RPMI7951 (cell line): ENCODE data around the gene CLCNKA. TPM values are rescaled to one million over a fixed set of nuclear protein-coding genes. Genes with fewer than 3 reads are reported as not detected.
A peak's percentile ranks its signal among the peaks of the same experiment; 100 is the strongest.

Experiments
- DNase-seq: peaks from one replicate; pipeline ENCODE4 v3.0.0-alpha.2; 2012; ENCODE audit warnings: low read depth
- total RNA-seq: library from RNA; depleted of rRNA; stranded (reverse); fragments of >200 nt; shearing (Covaris generic); gene quantifications from 2 replicates; pipeline ENCODE4 v1.2.3, GENCODE V29; 2014

CLCNKA gene
- total RNA-seq, 1 experiment from 2014 or later, result 0.12 TPM

DNA sequence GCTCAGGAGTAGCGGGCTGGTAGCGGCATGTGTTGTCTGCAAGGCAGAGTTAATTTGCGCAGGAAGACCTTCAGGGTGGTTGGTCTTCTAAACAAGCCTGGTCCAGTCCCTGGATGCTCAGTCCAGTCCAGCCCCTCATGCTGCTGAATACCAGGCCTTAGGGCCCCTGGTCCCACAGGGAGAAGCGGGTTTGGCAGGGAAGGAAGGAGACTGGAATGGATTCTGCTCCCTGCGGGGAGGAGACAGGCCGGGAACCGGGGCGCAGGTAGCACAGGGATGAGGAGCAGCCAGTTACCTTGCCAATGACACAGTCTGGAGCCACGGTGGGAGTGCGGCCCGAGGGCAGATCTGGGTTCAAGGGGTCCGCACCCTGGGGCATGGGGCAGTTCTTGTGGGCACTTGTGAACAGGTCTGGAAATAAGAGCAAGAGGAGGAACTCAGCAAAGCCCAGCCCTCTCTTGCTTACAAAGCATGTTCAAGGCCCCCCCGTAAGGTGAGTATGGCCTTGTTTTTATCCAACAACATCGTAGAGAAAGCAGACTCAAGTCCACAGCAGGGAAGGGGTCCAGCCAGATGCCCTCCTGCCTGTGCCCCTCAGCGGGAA is 41.5 kb downstream of the CLCNKA start:
- DNase-seq, result no peak

DNA sequence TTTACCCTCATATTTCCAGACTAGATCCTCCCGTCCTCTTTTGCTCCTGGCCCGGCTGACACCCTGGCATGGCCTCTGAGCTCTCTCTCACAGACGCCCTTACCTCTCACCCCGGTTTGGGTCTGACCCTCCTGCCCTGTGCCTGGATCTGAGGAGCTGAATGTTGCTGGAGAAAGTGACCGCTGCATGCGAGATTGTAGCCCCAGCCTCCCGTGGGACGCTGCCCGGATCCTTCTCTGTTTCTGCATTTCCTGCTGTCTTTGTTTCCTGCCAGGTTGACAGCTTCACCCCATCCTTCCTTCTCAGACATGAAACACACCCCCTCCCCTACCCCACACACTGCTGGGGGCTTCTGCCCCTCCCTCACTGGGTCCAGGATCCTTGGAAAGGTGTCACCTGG is 42.1 kb downstream of the CLCNKA start:
- DNase-seq, result no peak

DNA sequence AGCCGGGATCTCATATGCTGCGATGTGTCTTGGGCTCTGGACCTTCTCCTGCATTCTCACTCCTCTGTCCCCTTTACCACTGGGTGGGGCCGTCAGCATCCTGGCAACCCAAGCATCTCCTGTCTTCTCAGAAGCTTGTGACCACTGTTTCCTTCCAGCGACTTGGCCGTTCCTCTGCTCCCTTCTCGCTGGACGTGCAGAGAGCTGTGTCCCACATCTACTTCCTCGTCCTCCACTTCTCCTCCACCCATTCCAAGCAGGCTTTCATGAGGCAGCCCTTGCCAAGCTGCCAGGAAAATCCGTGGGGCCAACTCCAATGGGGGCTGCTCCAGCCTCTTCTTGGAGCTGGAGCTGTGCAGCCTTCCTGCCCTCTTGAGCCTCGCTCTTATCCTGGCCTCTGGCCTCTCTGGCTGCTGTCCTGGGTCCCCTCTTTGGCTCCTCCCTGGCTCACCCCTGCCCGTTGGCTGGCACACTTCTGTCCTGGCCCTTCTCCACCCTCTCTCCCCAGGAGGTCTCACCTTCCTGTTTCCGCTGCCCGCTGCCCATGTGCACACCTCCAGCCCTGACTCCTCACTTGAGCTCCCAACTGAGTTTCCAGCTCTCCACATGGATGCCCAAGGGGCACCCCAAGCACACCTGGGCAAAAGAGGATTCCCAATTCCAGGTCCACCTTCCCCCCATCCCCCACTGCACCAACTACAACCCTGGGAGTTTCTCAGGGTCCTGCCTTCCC is 42.9 kb downstream of the CLCNKA start:
- no peak for DNase-seq

DNA sequence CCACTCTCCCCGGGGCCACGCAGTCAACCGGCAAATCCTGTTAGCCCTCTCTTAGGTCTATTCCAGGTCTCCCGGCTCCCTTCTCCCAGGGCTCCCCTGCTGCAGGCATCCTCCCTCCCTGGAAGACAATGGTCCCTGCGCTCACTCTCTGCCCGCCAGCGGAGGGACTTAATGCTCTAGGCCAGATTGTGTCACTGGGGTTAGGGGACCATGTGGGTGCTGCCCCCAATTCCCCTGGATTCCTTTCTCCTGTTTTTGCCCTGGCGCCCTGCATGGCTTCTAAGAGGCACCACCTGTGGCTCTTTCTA is 43.4 kb downstream of the CLCNKA start:
- DNase-seq, result no peak

DNA sequence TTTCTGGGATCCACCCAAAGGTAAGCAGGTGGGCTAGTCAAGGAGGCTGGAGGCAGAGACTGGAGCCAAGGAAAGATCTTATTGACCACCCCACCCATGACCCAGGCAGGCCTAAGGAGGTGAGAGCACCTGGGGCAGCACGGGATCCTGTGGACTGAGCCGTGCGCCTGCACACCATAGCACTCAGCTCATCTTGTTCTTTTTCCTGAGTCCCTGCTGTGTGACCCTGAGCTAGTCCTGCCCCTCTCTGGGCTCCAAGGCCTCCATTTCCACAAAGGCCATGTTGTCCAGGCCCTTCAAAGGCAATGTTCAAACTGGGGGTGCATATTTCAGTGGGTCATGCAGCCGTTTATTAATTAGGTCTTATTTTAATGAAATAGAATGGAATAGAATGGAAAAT is 44.4 kb downstream of the CLCNKA start:
- DNase-seq, result no peak

DNA sequence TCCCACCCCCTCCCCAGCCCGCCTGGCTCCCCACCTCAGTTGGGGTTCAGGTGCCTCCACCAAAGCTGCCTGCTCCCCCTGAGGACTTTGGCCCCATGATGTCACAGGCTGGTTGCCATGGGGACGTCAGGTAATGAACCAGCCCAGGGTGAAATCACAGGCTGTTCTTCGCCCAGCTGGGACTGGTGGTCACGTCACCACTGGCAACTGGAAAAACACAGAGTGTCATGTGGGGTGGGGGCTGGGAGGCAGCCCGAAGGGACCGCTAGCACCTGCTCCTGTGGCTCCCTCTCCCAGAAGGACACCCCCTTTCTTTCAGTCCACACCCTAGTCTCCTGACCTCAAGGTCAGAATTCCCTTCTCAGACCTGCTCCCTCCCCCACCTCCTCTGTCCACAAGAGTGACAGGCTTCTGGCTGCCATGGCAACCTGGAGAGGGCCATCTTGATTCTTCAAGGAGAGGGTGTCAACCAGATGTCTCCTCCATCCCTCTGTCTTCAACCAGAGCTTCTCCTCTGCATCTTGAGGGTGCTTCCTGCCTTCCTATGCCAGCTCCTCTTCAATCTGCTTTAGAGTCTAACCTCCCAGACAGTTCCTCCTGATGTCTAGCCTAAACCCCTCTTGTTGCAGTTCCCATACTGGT is 45.4 kb downstream of the CLCNKA start:
- DNase-seq, result no peak

DNA sequence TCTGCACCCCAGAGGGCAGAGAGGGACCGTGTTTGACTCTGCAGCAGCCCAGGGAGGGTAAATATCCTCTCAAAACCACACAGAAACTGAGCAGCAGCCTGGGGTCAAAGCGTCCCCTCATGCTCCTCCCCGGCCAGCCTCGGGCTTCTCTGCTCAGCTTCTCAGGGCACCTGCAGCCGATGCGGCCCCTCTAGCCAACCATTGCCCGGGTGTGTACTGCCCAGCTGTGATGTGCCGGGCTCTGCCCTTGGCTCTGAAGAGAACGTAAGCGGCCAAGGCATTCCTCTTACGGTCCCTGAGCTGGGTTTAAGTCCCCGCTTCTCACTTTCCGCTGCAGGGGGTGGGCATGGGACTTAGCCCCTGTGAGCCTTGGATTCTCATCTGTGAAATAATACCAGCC is 46.1 kb downstream of the CLCNKA start:
- DNase-seq, result no peak

DNA sequence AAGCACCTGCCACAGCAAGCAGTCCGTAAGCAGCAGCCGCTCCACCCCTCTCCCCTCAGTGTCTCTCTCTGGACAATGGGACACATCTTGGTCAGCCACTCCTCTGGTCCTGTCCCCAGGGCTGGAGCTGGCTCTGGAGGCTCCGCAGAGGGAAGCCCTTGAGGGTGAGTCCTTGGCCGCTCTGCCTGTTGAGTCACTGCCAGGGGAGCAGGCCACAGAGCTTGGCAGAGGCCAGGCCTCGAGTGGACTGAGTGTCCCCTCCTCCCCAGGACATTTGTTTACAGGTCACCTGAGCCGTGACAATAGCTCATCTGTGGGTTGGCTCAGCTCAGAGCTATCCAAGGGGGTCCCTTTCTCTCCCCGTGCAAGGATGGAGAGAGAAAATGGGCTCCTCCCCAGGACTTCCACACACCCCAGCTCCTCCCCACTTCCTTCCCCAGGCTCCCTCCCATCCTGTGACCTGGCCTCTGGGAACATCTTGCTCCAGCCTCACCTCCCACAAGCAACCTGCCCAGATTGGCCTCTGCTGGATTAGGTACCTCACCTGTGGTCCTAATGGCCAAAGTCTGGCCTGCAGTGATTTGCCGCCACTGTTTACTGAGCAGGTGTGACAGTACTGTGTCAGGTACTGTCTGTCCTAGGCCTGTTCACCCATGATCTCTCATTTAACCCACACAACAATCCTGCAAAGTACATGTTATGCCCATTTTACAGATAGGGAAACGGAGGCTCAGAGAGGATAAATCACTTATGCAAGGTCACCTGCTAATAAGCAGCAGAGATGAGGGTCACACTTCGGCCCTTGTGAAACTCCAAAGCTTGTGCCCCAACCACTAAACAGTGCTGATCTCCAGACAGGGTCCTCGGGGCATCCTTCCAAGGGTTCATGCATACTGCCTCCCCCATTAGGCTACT is 46.8 kb downstream of the CLCNKA start:
- peak; percentile 74 for DNase-seq

DNA sequence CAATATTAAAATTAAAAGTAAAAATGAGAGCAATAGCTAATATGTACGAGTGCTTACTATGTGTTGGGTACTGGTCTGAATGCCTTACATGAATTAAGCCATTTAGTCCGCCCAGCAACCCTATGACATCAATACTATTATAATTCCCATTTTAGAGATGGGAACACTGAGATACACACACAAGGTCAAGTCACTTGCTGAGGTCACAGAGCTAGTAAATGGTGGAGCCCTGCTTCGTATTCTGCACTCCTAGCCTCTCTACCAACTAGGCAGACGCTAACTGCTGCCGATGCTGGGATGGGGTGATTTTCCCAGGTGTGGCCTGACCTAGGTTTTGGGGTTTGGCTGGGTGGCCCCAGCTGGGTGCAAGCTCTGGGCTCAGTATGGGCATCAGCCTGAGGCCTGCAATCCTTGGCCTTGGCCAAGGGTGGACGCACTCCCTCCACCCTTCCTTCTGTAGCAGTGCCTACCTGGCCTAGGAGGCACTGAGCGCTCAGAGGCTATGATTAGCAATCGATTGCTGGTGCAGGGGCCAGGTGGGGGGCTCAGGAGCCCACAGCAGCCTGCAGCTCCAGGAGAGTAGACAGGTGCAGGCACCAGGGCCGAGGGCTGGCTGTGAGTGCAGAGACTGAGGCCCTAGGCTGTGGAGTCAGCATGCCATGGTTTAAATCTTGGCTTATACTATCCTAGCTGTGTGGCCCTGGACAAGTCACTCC is 49.0 kb downstream of the CLCNKA start:
- DNase-seq, result no peak

DNA sequence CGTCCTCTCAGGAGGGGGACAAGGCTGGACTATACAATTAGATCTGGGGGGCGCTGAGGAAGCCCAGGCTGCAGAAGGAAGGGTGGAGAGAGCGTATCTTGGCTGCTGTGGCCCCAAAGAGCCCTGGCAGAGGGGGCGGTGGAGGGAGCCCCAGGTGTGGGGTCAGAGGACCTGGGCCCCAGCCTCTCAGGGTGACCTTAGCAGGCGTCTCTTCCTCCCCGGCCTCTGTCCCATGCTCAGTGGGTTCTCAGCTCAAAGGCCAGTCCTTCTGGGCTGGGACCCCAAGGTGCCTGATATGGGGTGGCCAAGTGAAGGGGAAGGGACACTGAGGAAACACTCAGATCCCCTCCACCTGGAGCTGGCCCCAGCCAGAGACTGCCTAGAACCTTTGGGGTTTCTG is 49.8 kb downstream of the CLCNKA start:
- DNase-seq, result no peak

DNA sequence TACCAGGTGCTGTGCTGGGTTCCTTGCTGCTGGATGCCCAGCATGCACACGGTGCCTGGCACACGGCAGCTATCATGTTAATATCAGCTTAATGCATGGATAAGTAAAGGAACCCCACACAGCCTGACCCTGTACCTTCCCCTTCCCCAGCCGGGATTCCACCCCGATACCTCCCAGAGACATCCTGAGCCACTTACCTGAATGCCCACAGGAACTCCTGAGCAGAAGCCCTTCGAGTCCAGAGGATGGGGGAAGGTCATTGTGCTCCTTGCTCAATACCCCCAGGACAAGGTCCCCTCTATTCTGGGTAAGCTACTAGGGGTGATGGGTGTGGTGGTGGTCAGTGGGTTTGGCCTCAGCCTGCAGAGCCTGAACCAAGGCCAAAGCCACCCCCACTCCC is 50.3 kb downstream of the CLCNKA start:
- no peak for DNase-seq

DNA sequence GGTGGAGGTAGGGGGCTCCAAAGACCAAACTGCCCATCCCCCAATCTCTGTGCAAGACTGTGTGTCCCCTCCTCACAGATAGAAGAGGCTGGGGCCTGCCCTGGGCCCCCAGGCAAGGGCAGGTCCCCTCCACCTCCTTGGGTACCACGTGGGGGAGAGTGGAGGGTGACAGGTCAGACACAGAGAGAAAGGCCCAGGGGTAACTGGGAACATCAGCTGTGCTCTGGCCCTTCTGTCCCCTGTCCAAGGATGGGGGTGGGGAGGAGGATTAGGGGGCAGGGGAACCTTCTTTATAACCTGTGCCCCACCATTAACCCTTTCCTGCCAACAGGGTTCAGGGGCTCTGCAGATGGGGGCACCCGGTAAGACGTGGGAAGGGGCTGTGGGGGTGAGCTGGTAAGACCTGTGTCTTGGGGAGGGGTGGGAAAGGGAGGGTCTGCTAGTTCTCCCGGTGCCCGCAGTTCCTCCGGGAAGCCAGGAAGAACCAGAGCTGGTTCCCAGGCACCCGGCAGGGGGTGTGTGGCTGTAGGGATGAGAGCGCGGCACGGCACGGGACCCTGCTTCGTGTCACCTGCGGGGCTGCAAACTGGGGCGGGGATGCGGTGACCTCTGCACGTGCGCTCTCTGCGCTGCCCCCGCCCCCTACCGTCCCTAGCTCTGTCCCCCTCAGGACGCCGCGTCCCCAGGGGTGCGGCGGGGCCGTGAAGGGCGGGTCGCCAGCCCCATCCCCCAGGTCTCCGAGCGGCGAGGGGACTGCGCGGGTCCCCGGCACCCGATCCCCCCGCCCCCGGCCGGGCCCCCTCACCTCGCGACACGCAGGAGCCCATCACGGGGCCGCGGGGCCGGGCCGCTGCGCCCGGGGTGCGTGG is 51.0 kb downstream of the CLCNKA start:
- no peak for DNase-seq

DNA sequence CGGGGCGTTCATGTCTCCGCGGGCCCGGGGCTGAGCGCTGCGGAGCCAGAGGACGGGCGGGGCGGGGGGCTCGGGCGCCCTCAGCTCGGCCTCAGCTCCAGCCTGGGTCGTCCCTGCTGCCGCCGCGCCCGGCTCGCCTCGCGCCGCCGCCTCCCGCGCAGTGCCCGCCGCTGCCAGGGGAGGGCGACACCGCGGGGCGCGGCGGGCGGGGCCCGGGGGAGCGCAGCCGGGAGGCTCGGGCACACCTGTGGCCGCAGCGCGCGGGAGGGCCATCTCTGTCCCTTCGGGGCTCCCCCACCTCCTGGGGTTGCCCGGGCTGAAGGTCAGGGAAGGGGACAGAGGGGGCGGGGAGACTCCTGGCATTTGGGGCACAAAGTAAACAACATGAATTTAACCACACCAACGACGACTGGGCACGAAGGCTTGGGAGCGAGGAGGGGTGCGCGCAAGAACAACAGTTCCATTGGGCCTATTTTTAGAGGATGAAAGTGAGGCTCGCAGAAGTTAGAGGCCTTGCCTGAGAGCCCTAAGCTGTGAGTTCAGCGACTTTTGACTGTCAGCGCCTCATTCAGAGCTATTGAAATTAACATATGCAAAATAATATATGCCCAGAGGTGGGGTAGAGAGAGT is 51.8 kb downstream of the CLCNKA start, which contains the start of gene FAM131C:
Gene FAM131C (minus strand): TSS at position 162 of the 630 bp plus-strand sequence. CDS start 209 bp downstream, outside the sequence.
- no peak for DNase-seq

DNA sequence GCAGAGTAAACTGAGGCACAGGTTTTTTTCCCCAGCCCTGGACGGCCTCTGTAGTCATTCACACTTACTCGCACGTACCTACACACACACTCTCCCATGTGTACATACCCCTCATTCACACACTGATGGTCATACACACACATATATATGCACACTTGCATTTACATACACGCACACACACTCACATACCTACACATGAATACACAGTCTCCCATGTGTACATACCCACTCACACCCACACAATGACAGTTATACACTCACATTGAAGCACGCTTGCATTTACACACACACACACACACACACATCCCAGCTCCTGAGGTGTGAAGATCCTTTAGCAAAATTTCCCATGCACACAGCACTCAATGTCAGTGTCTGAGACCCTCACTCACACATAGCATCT is 52.4 kb downstream of the CLCNKA start:
- no peak for DNase-seq

DNA sequence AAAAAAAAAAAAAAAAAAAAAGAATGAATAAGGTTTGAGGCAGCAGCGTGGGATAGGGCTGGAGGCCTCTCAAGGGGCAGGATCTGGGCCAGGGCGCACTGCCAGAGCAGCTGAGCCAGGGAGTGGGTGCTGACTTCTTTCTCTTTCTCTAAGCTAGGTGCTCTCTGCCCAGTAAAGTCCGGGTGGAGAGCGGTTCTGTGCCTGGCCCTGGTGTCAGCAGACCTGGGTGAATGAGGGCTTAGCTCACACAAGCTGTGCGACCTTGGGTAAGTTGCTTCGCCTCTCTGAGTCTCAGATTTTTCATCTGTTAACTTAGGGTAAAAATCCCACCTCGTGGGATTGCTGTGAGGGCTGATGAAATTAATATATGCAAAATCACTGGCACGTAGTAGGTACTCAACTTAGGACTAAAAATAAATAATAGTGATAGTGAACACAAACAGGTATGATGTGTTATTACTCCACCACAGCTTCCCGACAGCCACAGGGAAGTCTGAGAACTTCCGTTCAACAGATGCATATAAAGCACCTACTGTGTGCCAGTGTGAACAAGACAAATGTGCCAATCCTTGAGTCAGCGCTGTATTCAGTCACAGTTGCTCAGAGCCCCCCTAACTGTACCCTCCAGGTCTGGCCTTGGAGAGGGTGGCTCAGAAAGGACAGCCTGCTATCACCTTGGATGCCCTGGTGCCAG is 53.6 kb downstream of the CLCNKA start:
- peak; percentile 87 for DNase-seq

DNA sequence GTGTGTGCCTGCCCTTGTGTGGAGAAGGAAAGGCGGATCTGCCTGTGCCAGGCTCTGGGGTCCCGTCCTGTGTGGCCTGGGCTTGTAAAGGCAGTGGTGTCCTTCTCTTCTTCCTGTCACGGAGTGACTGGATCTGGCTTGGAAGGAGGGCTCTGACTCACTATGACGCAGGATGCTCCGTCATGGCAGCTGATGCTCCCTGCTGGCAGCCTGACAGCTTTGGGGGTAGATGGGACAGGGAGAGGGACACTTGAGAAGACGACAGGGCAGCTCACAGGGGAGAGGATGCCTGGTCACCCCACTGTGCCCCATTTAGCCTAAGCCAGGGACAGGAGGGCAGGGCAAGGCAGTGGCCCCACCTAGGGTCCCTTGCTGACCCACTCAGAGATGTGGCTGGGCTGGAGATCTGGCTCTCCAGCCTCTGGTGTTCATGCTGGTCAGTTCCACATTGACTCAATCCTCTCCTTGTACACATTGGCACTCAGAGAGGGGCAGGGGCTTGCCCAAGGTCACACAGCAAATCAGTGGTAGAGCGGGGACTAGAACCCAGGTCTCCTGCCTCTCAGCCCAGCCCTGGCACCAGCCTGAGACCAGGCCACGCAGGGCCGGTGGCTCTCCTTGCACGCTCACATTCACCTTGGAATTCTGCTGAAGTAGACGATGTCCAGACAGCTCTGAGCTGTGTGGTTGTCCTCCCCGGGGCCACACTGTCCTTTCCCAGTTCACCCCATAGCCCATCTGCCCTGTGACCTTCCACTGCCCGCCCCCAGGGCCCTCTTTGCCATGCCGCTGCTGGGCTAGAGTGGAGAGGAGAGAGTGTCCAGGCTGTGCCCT is 54.4 kb downstream of the CLCNKA start:
- DNase-seq, result peak; percentile 96

DNA sequence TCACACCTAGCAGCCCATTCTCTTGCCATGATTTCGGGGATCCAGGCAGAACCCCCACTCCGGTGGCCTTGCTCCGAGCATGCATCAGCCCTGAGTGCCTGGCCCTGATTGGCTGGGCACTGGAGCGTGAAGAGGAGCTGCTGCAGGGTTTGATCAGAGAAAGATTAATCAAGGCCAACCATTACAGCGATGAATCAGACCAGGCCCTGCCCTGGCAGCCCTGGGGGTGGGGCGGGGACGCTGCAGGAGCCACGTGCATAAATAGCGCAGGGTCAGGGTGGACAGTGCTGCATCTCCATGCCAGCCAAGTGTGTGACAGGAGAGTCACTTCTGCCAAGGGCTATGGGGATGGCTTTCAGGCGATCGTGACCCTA is 55.0 kb downstream of the CLCNKA start:
- DNase-seq, result peak; percentile 92

DNA sequence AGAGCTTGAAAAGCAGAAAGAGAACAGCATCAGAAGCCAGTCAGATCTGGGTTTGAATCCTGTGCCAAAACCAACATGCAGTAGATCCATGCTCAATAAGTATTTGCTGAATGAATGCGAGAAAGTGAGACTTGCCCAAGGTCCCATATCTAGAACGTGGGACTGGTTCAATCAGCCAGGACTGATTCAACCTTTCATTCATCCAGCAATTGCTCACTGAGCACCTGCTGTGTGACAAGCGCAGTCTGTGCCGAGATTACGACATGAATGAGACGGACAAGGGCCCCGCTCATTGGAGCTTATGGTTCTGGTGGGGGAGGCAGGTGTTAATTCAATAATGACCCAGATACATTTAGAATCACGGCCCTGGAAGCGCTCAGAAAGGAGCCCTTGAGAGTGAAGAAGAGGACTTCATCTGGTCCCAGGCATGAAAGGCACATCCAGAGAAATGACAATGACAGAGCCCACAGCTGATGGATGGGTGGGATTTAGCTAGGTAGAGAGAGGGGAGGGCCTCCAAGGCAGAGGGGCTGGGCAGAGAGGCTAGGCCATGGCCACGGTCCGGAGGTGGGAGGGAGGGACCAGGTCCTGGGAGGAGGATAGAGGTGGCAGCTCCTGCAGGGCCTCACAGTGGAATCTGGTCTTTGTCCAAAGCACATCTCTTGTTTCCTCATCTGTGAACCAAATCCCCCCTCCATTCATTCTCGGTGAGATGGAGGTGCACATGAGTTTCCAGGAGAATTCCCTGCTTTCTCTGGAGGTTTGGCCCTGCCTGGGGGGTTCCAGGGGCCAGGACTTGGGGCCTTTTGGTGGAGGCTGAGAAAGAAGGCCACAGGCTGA is 55.8 kb downstream of the CLCNKA start:
- DNase-seq, result no peak
